HEK293T (cell line): ENCODE results near the gene DNAH1.

Experiments used
- BHLHE40 ChIP-seq: fragments of 450-650 bp; IDR thresholded peaks from 2 replicates; pipeline ENCODE4 v1.6.1; 2016; ENCODE audit warnings: mild to moderate bottlenecking, moderate library complexity, borderline replicate concordance
- SP1 ChIP-seq: fragments of 450-650 bp; IDR thresholded peaks from 2 replicates; pipeline ENCODE4 v1.6.1; 2017
- SUZ12 ChIP-seq: fragments of 450-650 bp; IDR thresholded peaks from 2 replicates; pipeline ENCODE4 v1.6.1; 2016; ENCODE audit warnings: mild to moderate bottlenecking
- TARDBP ChIP-seq: fragments of 450-650 bp; IDR thresholded peaks from 2 replicates; pipeline ENCODE4 v1.6.1; 2016
- ZNF384 ChIP-seq: fragments of 450-650 bp; IDR thresholded peaks from 2 replicates; pipeline ENCODE4 v1.6.1; 2016

DNA sequence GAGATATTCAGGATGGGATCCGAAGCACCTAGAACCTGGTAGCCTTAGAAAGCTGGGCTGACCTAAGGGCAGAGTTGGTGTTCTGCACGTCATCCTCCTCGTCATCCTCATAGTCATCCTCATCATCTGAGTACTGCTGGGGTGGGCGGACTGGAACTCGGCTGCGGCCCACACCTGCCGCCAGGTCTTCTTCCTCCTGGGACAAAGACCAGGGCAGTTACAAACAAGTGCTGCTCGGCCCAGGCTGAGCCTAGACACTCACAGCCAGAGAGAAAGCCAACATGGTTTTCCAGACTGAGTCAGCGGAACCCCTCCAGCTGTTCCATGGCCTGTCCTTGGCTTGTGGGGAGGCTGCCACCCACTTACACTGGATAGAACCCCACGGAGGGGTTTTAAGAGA is 88.3 kb downstream of the DNAH1 start:
- TF ChIP-seq TARDBP (no peak), BHLHE40 (no peak), ZNF384 (no peak), SUZ12 (no peak), SP1 (no peak)
